ENCODE results near the gene ARHGEF28. TPM values are rescaled to one million over a fixed set of nuclear protein-coding genes. Genes with fewer than 3 reads are reported as not detected.

Gene ARHGEF28
- total RNA-seq, 4 donors from 2014 or later: 12.7 to 31.2 (median 19.2) TPM

- no peaks in the 10 kb centered on the region for H3K27me3 ChIP-seq
- DNase-seq (ENCODE audit: extremely low spot score): no peak
- no peaks in the 10 kb centered on the region for H3K9me3 ChIP-seq
- intact Hi-C loops (cut with DNase I): no loop called here
- H3K27ac ChIP-seq (replicated peaks in 1 of 4): no peak overlapping the region
- no peaks in the 10 kb centered on the region for H3K4me1 ChIP-seq
- H3K4me3 ChIP-seq: no peak overlapping the region
- H3K36me3 ChIP-seq: no peaks in the 10 kb centered on the region
- TF ChIP-seq EP300 (IDR thresholded peaks at IDR 0.05) (no peak), CTCF (IDR thresholded peaks at IDR 0.05) (no peak), POLR2AphosphoS5 (IDR thresholded peaks at IDR 0.05) (no peak), POLR2A (IDR thresholded peaks at IDR 0.05; ENCODE audit: low read depth) (no peak)
These were observed 21.7 kb downstream of the ARHGEF28 start for GRCh38 chr5:73647721-73648120.

- intact Hi-C loops (cut with DNase I): no loop called here
- H3K4me1 ChIP-seq: no peaks in the 10 kb centered on the region
- H3K36me3 ChIP-seq: no peaks in the 10 kb centered on the region
- DNase-seq (ENCODE audit: extremely low spot score): peak; percentile 47
- H3K27me3 ChIP-seq: no peaks in the 10 kb centered on the region
- 87% methylated on average over 1 of the region's 1 CpG for WGBS
- H3K4me3 ChIP-seq: no peak overlapping the region
- H3K27ac ChIP-seq (replicated peaks in 1 of 4): no peak overlapping the region
- TF ChIP-seq EP300 (IDR thresholded peaks at IDR 0.05) (no peak), POLR2A (IDR thresholded peaks at IDR 0.05; ENCODE audit: low read depth) (no peak), CTCF (IDR thresholded peaks at IDR 0.05) (no peak), POLR2AphosphoS5 (IDR thresholded peaks at IDR 0.05) (no peak)
- no peaks in the 10 kb centered on the region for H3K9me3 ChIP-seq
These were observed 22.5 kb downstream of the ARHGEF28 start for GRCh38 chr5:73648515-73648914.

GRCh38 chr5:73649926-73650325 is 23.9 kb downstream of the ARHGEF28 start:
- H3K4me1 ChIP-seq: peaks cover 0 to 11% (median 0%) of the 10 kb centered on the region in 4 donors
- no peak overlapping the region for H3K27ac ChIP-seq (replicated peaks in 1 of 4)
- no peaks in the 10 kb centered on the region for H3K9me3 ChIP-seq
- 88% methylated on average over 3 of the region's 3 CpGs for WGBS
- no peaks in the 10 kb centered on the region for H3K36me3 ChIP-seq
- H3K27me3 ChIP-seq: no peaks in the 10 kb centered on the region
- intact Hi-C loops (cut with DNase I): no loop called here
- no peak for TF ChIP-seq EP300 (IDR thresholded peaks at IDR 0.05)
- TF ChIP-seq POLR2A (IDR thresholded peaks at IDR 0.05; ENCODE audit: low read depth): no peak
- no peak for TF ChIP-seq CTCF (IDR thresholded peaks at IDR 0.05)
- TF ChIP-seq POLR2AphosphoS5 (IDR thresholded peaks at IDR 0.05): no peak
- no peak for DNase-seq (ENCODE audit: extremely low spot score)
- no peak overlapping the region for H3K4me3 ChIP-seq

GRCh38 chr5:73652391-73652790 is 26.4 kb downstream of the ARHGEF28 start:
- 88% methylated on average over 2 of the region's 2 CpGs for WGBS
- Histone ChIP-seq H3K4me3 (no peak overlapping the region), H3K27ac (replicated peaks in 1 of 4) (no peak overlapping the region), H3K4me1 (peaks cover 0 to 12% (median 0%) of the 10 kb centered on the region in 4 donors), H3K27me3 (no peaks in the 10 kb centered on the region), H3K36me3 (no peaks in the 10 kb centered on the region), H3K9me3 (no peaks in the 10 kb centered on the region)
- intact Hi-C loops (cut with DNase I): no loop called here
- no peak for TF ChIP-seq EP300 (IDR thresholded peaks at IDR 0.05)
- no peak for TF ChIP-seq POLR2AphosphoS5 (IDR thresholded peaks at IDR 0.05)
- no peak for TF ChIP-seq POLR2A (IDR thresholded peaks at IDR 0.05; ENCODE audit: low read depth)
- TF ChIP-seq CTCF (IDR thresholded peaks at IDR 0.05): no peak
- no peak for DNase-seq (ENCODE audit: extremely low spot score)

GRCh38 chr5:73654171-73654811 is 28.3 kb downstream of the ARHGEF28 start:
- Histone ChIP-seq H3K9me3 (no peaks in the 10 kb centered on the region), H3K4me3 (no peak overlapping the region), H3K27ac (replicated peaks in 1 of 4) (no peak overlapping the region), H3K4me1 (peaks cover 0 to 12% (median 0%) of the 10 kb centered on the region in 4 donors), H3K36me3 (no peaks in the 10 kb centered on the region), H3K27me3 (no peaks in the 10 kb centered on the region)
- intact Hi-C loops (cut with DNase I): no loop called here
- 88% methylated on average over 2 of the region's 3 CpGs for WGBS
- no peak for DNase-seq (ENCODE audit: extremely low spot score)
- TF ChIP-seq POLR2A (IDR thresholded peaks at IDR 0.05; ENCODE audit: low read depth) (no peak), EP300 (IDR thresholded peaks at IDR 0.05) (no peak), POLR2AphosphoS5 (IDR thresholded peaks at IDR 0.05) (no peak), CTCF (IDR thresholded peaks at IDR 0.05) (no peak)
